Breast epithelium (tissue), 3 donors: ENCODE measurements around the gene IRAK1.

Source experiments
- POLR2AphosphoS5 ChIP-seq, 3 donors: sonication (generic); formaldehyde crosslinking; IDR thresholded peaks; one replicate each; pipeline ENCODE4 v1.6.1; 2017; ENCODE audit warnings: antibody characterized with exemption in 3 of 3
- TF ChIP-seq, protein P1 (sequence below), 3 donors: fragments of 450-650 bp; IDR thresholded peaks; one replicate each; pipeline ENCODE4 v1.5.1; 2016 to 2017; ENCODE audit warnings: antibody characterized with exemption in 3 of 3, mild to moderate bottlenecking in 3 of 3, moderate library complexity in 3 of 3

- TF ChIP-seq, protein P1, sequence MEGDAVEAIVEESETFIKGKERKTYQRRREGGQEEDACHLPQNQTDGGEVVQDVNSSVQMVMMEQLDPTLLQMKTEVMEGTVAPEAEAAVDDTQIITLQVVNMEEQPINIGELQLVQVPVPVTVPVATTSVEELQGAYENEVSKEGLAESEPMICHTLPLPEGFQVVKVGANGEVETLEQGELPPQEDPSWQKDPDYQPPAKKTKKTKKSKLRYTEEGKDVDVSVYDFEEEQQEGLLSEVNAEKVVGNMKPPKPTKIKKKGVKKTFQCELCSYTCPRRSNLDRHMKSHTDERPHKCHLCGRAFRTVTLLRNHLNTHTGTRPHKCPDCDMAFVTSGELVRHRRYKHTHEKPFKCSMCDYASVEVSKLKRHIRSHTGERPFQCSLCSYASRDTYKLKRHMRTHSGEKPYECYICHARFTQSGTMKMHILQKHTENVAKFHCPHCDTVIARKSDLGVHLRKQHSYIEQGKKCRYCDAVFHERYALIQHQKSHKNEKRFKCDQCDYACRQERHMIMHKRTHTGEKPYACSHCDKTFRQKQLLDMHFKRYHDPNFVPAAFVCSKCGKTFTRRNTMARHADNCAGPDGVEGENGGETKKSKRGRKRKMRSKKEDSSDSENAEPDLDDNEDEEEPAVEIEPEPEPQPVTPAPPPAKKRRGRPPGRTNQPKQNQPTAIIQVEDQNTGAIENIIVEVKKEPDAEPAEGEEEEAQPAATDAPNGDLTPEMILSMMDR (IDR thresholded peaks at IDR 0.05) = no peak
- no peak for TF ChIP-seq POLR2AphosphoS5 (IDR thresholded peaks at IDR 0.05)
Observed at GRCh38 chrX:154024271-154024670, 4.6 kb upstream of the IRAK1 start.
